Measurements from ENCODE around the gene FAM83E. TPM values are rescaled to one million over a fixed set of nuclear protein-coding genes. Genes with fewer than 3 reads are reported as not detected.

FAM83E gene
- total and polyA plus RNA-seq, 3 donors from 2014 or later = 0.99 to 2.2 (median 1.6) TPM

DNA sequence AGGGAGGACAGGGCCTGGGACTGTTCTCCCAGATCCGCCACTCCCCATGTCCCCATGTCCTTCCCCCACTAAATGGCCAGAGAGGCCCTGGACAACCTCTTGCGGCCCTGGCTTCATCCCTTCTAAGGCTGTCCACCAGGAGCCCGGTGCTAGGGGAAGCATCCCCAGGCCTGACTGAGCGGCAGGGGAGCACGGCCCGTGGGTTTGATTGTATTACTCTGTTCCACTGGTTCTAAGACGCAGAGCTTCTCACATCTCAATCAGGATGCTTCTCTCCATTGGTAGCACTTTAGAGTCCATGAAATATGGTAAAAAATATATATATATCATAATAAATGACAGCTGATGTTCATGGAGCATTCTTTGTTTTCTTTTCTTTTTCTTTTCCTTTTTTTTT, 7.5 kb downstream of the FAM83E start:
- intact Hi-C loops (cut with DNase I; ENCODE audit: low total_unique reads) = no loop called here
- Histone ChIP-seq H3K27ac (no peak overlapping the region), H3K4me1 (no peaks in the 10 kb centered on the region), H3K27me3 (no peaks in the 10 kb centered on the region), H3K9me3 (no peaks in the 10 kb centered on the region), H3K4me3 (no peak overlapping the region), H3K36me3 (ENCODE audit: low read depth, missing control alignments) (no peaks in the 10 kb centered on the region)
- no peak for DNase-seq
- 80 to 88% methylated on average over 7 of the region's 7 CpGs for WGBS, 2 donors
- TF ChIP-seq CTCF (IDR thresholded peaks at IDR 0.05) (no peak), POLR2A (IDR thresholded peaks at IDR 0.05) (no peak)

GRCh38 chr19:48606463-48607358, 8.2 kb downstream of the FAM83E start, which contains the start of gene SPACA4:
SPACA4 (plus strand) TSS chr19:48606742; CDS start chr19:48606979, 237 bp downstream.
- no peak for DNase-seq
- TF ChIP-seq CTCF (IDR thresholded peaks at IDR 0.05) (no peak), POLR2A (IDR thresholded peaks at IDR 0.05) (no peak)
- Histone ChIP-seq H3K36me3 (ENCODE audit: low read depth, missing control alignments) (no peaks in the 10 kb centered on the region), H3K27me3 (no peaks in the 10 kb centered on the region), H3K27ac (no peak within 1 kb of the TSS), H3K9me3 (no peaks in the 10 kb centered on the region), H3K4me3 (no peak within 1 kb of the TSS), H3K4me1 (no peaks in the 10 kb centered on the region)
- WGBS, 2 donors = 83 to 90% methylated on average over 1 to 33 of the region's 39 CpGs
- intact Hi-C loops (cut with DNase I; ENCODE audit: low total_unique reads) = no loop called here

DNA sequence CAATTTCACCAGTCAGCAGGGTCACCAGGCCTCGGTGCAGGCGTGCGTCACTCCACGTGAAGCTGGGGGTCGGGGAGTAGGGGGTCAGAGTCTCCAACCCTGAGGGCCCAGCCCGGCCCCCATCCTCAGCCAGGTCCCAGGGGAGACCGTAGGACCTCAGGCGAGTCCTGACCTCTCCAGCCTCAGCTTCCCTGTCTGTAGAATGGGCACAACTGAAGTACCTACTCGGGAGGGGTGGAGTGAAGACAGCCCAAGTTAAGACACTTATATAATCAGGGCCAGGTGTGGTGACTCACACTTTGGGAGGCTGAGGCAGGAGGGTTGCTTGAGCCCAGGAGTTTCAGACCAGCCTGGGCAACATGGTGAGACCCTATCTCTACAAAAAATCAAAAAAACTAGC, 11.0 kb downstream of the FAM83E start:
- Histone ChIP-seq H3K27me3 (no peaks in the 10 kb centered on the region), H3K27ac (no peak overlapping the region), H3K4me3 (no peak overlapping the region), H3K4me1 (no peaks in the 10 kb centered on the region), H3K36me3 (ENCODE audit: low read depth, missing control alignments) (no peaks in the 10 kb centered on the region), H3K9me3 (no peaks in the 10 kb centered on the region)
- DNase-seq = no peak
- TF ChIP-seq CTCF (IDR thresholded peaks at IDR 0.05) (no peak), POLR2A (IDR thresholded peaks at IDR 0.05) (no peak)
- 70 to 85% methylated on average over 1 to 9 of the region's 9 CpGs for WGBS, 2 donors
- intact Hi-C loops (cut with DNase I; ENCODE audit: low total_unique reads) = no loop called here

GRCh38 chr19:48603449-48603848, 11.4 kb downstream of the FAM83E start:
- H3K36me3 ChIP-seq (ENCODE audit: low read depth, missing control alignments) = no peaks in the 10 kb centered on the region
- H3K4me3 ChIP-seq = no peak overlapping the region
- no peak overlapping the region for H3K27ac ChIP-seq
- no peaks in the 10 kb centered on the region for H3K4me1 ChIP-seq
- H3K9me3 ChIP-seq = no peaks in the 10 kb centered on the region
- intact Hi-C loops (cut with DNase I; ENCODE audit: low total_unique reads) = no loop called here
- no peak for DNase-seq
- H3K27me3 ChIP-seq = no peaks in the 10 kb centered on the region
- no peak for TF ChIP-seq CTCF (IDR thresholded peaks at IDR 0.05)
- TF ChIP-seq POLR2A (IDR thresholded peaks at IDR 0.05) = no peak
- 62 to 85% methylated on average over 29 to 39 of the region's 39 CpGs for WGBS, 2 donors

All from testis (tissue), 3 donors.